HL-60/S4 (cell line): Measurements from ENCODE around the gene RNF40.
"Not testable (repeated sequence)": the region's sequence is repeated elsewhere in the genome, so short reads cannot be mapped to it uniquely, and the experiment has no call there.

Experiments
- in situ Hi-C: fragments of 300-500 bp; cut with MboI; formaldehyde crosslinking; loops from 2 replicates; pipeline ENCODE4 v1.14.3; 2022; ENCODE audit warnings: low sequenced_read_pairs

Gene RNF40

GRCh38 chr16:30780549-30780948 is 18.4 kb downstream of the RNF40 start:
- in situ Hi-C loops, result no loop called here

DNA sequence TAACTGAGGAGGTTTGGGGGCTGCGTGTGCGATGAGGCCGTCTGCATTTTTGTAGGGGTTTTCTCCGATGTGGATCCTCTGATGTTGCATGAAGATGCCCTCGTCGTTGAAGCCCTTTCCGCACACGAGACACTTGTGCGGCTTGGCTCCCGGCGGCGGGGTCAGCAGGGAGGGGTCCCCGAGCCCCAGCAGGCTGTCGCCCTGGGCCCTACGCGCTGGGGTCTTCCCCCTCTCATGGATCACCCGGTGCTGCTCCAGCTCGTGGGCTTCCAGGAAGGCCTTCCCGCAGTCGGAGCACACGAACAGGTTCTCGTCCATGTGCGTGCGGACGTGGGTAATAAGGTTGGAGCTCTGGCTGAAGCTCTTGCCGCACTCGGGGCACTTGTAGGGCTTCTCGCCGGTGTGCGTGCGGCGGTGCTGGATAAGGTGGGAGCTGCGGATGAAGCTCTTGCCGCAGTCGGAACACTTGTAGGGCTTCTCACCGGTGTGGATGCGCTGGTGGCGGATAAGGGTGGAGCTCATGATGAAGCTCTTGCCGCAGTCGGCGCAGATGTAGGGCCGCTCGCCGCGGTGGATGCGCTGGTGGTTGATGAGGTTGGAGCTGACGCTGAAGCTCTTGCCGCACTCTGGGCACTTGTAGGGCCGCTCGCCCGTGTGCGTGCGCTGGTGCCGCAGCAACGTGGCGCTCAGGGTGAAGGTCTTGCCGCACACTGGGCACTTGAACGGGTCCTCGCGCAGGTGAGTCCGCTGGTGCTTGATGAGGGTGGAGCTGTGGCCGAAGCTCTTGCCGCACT is 20.6 kb downstream of the RNF40 start:
- in situ Hi-C loops, result no loop called here

- in situ Hi-C loops, result no loop called here
Observed at GRCh38 chr16:30783280-30784109, 21.4 kb downstream of the RNF40 start.

GRCh38 chr16:30784215-30784614 is 22.1 kb downstream of the RNF40 start:
- in situ Hi-C loops, result no loop called here

DNA sequence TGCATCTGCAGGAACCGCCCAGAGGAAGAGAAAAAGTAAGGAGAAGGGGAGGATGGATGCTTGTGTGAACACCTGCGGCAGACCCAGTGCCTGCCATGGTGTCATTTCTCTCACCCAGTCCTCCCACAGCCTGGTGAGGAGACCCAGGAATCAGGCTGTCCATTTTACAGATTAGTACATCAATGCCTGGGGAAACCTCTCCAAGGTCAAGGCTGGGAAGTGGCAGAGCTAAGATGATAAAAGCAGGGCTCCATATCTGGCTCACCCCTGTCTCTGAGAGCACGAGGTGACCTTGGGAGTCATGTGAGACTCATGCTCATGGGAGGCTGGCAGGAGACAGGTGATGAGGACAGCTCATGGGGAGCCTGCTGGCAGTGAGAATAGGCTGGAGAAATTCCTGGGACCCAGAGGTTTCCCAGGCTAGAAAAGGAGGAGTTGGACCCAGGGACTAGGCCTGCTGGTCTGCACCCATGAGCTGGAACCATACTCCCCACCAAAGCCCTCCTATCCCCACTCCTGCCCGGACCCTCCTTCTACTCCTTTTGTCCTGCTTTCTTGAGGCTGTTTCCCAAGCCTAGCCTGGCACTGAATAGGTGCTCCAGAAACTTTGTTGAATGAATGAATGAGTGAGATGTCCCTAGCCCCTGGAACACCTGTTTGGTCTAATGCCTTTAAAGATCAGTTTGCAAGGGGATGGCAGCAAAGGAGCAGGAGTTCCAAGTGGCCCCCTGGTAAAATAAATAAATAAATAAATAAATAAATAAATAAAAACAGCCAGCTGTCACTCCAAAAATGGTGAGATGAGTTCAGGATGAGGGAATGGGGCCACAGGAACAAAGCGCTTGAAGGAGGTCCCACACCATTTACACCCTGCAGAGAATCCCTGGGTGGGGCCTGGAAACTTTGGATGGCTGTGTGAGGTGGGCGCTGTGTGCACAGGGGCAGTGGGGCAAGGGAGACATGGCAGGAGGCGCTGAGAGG is 23.3 kb downstream of the RNF40 start:
- in situ Hi-C loops, result no loop called here

- in situ Hi-C loops, result no loop called here
Observed at GRCh38 chr16:30786115-30786935, 24.2 kb downstream of the RNF40 start.

GRCh38 chr16:30786936-30787612 is 25.0 kb downstream of the RNF40 start, which contains the start of gene ZNF629:
TSS of gene ZNF629 (minus strand) at chr16:30787205. CDS start at chr16:30784482, 2,723 bp downstream.
- in situ Hi-C loops, result no loop called here

- in situ Hi-C loops, result no loop called here
Observed at GRCh38 chr16:30787613-30788378, 25.7 kb downstream of the RNF40 start.

GRCh38 chr16:30793508-30794069 is 31.5 kb downstream of the RNF40 start:
- in situ Hi-C loops, result no loop called here

GRCh38 chr16:30794634-30795033 is 32.5 kb downstream of the RNF40 start:
- in situ Hi-C loops, result no loop called here

DNA sequence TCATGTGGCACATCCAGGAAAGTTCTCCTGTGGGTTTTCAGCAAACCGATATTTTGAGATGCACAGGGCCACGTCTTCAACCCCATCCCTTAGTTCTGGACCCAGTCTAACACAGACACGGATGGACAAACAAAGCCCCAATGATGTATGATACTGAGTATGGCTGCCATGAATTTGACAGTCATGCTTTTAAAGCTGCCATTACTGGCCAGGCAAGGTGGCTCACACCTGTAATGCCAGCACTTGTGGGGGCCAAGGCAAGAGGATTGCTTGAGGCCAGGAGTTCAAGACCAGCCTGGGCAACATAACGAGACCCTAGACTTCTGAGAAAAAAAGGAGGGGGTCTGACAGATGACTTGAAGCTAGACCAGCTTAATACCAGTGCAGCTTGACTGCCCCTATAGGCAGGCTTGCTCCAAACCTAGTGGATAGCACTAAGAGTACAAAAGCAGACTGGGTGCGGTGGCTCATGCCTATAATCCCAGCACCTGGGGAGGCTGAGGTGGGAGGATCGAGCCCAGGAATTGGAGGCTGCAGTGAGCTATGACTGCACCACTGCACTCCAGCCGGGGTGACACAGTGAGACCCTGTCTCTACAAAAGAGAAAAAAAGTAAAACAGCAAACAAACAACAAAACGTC is 35.7 kb downstream of the RNF40 start:
- in situ Hi-C loops, result no loop called here

- in situ Hi-C loops, result no loop called here
Observed at GRCh38 chr16:30802936-30803335, 40.8 kb downstream of the RNF40 start.

DNA sequence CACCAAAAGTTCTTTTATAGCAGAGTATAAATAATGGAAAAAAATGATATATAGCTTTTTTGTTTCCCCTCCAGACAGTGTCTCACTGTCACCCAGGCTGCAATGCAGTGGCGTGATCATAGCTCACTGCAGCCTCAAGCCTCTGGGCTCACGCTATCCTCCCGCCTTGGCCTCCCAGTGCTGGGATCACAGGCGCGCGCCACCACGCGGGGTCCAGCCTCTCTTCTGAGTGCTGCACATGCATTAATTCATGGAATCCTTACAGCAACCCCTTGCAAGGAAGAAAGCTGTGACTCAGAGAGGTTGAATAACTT is 42.9 kb downstream of the RNF40 start:
- in situ Hi-C loops, result no loop called here

DNA sequence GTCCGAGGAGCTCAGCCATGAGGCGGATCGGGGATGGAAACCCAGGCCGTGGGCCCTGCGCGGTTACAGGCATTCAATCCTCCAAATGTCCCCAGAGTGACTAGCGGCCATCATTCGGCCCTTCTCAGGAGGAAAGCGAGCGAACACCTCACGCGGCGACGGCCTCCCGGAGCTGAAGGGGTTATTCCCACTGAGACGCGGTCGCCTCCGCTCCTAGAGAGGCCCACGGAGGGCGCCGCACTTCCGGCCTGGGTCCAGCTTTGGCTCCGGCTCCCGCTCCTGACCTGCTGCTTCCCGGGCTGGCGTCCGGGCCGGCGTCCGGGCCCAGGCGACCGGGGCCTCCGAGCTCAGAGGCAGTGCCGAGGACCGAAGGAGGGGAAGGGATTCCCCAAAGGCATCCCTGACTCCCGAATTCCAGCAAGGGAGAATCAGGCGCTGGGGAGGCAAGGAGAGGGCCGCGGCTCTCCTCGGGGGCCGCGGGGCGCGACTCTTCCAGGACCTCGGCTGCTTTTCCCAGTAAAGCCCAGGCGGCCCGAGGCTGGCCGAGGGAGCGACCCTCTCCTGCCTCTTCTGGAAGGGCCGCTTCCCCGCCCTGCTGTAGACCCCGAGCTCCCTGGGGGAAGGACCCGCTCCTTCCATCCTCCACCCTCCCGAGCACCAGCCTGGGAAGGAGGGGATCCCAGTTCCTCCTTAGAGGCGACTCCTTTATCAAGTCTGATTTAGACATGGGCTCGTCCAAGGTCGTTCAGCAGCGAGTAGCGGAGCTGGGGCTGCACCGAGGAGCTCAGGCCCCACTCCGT is 43.4 kb downstream of the RNF40 start:
- in situ Hi-C loops, result no loop called here

DNA sequence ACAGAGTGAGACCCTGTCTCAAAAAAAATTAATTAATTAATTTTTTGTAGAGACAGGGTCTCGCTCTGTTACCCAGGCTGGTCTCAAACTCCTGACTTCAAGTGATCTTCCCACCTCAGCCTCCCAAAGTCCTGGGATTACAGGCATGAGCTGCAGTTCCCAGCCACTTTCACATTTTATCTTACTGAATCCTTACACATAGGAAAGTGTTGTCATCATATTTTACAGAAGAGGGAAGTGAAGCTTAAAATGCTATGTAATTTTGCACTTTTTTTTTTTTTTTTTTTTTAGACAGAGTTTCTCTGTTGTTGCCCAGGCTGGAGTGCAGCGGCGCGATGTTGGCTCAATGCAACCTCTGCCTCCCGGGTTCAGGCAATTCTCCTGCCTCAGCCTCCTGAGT is 46.0 kb downstream of the RNF40 start:
- in situ Hi-C loops, result no loop called here

GRCh38 chr16:30808890-30809426 is 46.8 kb downstream of the RNF40 start:
- in situ Hi-C loops, result not testable (repeated sequence)

- in situ Hi-C loops, result not testable (repeated sequence)
Observed at GRCh38 chr16:30809675-30810074, 47.6 kb downstream of the RNF40 start.
